ENCODE results near the gene FEM1A. TPM values are rescaled to one million over a fixed set of nuclear protein-coding genes. Genes with fewer than 3 reads are reported as not detected.

FEM1A gene
- total and polyA plus RNA-seq, 2 of the 13 experiments (the other 11 are each of a cell fraction or from before 2014, with no cell fraction given) = 3.2 to 10.8 TPM

- ChIA-PET CTCF (ENCODE audit: low intra/inter-chr PET ratio, low total read pairs) (no interaction called here), POLR2A (no interaction called here)
- Histone ChIP-seq H3K9ac (ENCODE audit: insufficient read depth, low read depth, low read length) (no peak overlapping the region), H3K27ac (ENCODE audit: extremely low read length, insufficient read depth, low read length) (no peak overlapping the region), H3K9me3 (ENCODE audit: low read length) (no peaks in the 10 kb centered on the region), H3K79me2 (ENCODE audit: insufficient read depth, low read length) (no peaks in the 10 kb centered on the region), H3K4me2 (ENCODE audit: low read depth, low read length) (no peak overlapping the region), H3K4me1 (ENCODE audit: insufficient read depth, low read length) (no peaks in the 10 kb centered on the region), H3K36me3 (replicated peaks in 1 of 2; ENCODE audit: control insufficient read depth in 1 of 2, insufficient read depth in 2 of 2, low read length in 2 of 2) (no peaks in the 10 kb centered on the region), H2AFZ (ENCODE audit: low read length) (no peak overlapping the region), H3K4me3 (replicated peaks in 1 of 3; ENCODE audit: insufficient read depth in 1 of 3, low read depth in 2 of 3, low read length in 3 of 3) (no peak overlapping the region), H4K20me1 (ENCODE audit: insufficient read depth, low read length) (peaks cover 2% of the 10 kb centered on the region), H3K27me3 (ENCODE audit: control insufficient read depth in 1 of 2, insufficient read depth in 2 of 2, low read length in 2 of 2) (peaks cover 0 to 11% of the 10 kb centered on the region in 2 experiments; a peak in 2 of 5 replicates)
- FAIRE-seq = no peak
- DNase-seq (ENCODE audit: low spot score) = no peak
- 3% methylated on average over 3 of the region's 3 CpGs for WGBS (ENCODE audit: low lambda C conversion rate)
- intact Hi-C loops (cut with micrococcal nuclease; ENCODE audit: unreplicated experiment) = no loop called here
- no TSS peak for BruUV-seq (replicated peaks)
- ATAC-seq = no peak
- in situ Hi-C loops (cut with HindIII; ENCODE audit: extremely low pct_ligation_motif_present, low pct_unique_long_range_greater_than_20kb) = no loop called here
- TF ChIP-seq MTF1 (CRISPR knock-in tag; IDR thresholded peaks at IDR 0.05) = no peak
- TF ChIP-seq CBX2 (IDR thresholded peaks at IDR 0.05; ENCODE audit: low read depth, low read length) = no peak
- TF ChIP-seq CBX2 (CRISPR knock-in tag; IDR thresholded peaks at IDR 0.05; ENCODE audit: low read depth) = no peak
- no peak for TF ChIP-seq HOXA3 (CRISPR knock-in tag; IDR thresholded peaks at IDR 0.05)
- no peak for TF ChIP-seq HDAC2 (CRISPR knock-in tag; IDR thresholded peaks at IDR 0.05)
- TF ChIP-seq GABPA (IDR thresholded peaks at IDR 0.05; ENCODE audit: low read depth, low read length) = no peak
- no peak for TF ChIP-seq GABPA (CRISPR knock-in tag; IDR thresholded peaks at IDR 0.05; ENCODE audit: low read depth)
- TF ChIP-seq MAX (IDR thresholded peaks at IDR 0.05) = no peak
- TF ChIP-seq GTF2F1 (IDR thresholded peaks at IDR 0.05; ENCODE audit: low read length) = no peak
- no peak for TF ChIP-seq ZNF234 (CRISPR knock-in tag; conservative IDR thresholded peaks at IDR 0.05)
- no peak for TF ChIP-seq MIXL1 (CRISPR knock-in tag; IDR thresholded peaks at IDR 0.05)
- no peak for TF ChIP-seq ZNF605 (CRISPR knock-in tag; IDR thresholded peaks at IDR 0.05)
- TF ChIP-seq, protein P1, sequence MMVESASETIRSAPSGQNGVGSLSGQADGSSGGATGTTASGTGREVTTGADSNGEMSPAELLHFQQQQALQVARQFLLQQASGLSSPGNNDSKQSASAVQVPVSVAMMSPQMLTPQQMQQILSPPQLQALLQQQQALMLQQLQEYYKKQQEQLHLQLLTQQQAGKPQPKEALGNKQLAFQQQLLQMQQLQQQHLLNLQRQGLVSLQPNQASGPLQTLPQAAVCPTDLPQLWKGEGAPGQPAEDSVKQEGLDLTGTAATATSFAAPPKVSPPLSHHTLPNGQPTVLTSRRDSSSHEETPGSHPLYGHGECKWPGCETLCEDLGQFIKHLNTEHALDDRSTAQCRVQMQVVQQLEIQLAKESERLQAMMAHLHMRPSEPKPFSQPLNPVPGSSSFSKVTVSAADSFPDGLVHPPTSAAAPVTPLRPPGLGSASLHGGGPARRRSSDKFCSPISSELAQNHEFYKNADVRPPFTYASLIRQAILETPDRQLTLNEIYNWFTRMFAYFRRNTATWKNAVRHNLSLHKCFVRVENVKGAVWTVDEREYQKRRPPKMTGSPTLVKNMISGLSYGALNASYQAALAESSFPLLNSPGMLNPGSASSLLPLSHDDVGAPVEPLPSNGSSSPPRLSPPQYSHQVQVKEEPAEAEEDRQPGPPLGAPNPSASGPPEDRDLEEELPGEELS (CRISPR knock-in tag; IDR thresholded peaks at IDR 0.05) = no peak
- no peak for TF ChIP-seq ZNF660 (CRISPR knock-in tag; IDR thresholded peaks at IDR 0.05; ENCODE audit: borderline replicate concordance, low read depth)
- TF ChIP-seq RBM22 (optimal IDR thresholded peaks at IDR 0.05; ENCODE audit: low read length) = no peak
- TF ChIP-seq, protein P2, sequence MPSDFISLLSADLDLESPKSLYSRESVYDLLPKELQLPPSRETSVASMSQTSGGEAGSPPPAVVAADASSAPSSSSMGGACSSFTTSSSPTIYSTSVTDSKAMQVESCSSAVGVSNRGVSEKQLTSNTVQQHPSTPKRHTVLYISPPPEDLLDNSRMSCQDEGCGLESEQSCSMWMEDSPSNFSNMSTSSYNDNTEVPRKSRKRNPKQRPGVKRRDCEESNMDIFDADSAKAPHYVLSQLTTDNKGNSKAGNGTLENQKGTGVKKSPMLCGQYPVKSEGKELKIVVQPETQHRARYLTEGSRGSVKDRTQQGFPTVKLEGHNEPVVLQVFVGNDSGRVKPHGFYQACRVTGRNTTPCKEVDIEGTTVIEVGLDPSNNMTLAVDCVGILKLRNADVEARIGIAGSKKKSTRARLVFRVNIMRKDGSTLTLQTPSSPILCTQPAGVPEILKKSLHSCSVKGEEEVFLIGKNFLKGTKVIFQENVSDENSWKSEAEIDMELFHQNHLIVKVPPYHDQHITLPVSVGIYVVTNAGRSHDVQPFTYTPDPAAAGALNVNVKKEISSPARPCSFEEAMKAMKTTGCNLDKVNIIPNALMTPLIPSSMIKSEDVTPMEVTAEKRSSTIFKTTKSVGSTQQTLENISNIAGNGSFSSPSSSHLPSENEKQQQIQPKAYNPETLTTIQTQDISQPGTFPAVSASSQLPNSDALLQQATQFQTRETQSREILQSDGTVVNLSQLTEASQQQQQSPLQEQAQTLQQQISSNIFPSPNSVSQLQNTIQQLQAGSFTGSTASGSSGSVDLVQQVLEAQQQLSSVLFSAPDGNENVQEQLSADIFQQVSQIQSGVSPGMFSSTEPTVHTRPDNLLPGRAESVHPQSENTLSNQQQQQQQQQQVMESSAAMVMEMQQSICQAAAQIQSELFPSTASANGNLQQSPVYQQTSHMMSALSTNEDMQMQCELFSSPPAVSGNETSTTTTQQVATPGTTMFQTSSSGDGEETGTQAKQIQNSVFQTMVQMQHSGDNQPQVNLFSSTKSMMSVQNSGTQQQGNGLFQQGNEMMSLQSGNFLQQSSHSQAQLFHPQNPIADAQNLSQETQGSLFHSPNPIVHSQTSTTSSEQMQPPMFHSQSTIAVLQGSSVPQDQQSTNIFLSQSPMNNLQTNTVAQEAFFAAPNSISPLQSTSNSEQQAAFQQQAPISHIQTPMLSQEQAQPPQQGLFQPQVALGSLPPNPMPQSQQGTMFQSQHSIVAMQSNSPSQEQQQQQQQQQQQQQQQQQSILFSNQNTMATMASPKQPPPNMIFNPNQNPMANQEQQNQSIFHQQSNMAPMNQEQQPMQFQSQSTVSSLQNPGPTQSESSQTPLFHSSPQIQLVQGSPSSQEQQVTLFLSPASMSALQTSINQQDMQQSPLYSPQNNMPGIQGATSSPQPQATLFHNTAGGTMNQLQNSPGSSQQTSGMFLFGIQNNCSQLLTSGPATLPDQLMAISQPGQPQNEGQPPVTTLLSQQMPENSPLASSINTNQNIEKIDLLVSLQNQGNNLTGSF (CRISPR knock-in tag; IDR thresholded peaks at IDR 0.05) = no peak
- TF ChIP-seq MEIS2 (CRISPR knock-in tag; IDR thresholded peaks at IDR 0.05) = no peak
- TF ChIP-seq BATF2 (CRISPR knock-in tag; IDR thresholded peaks at IDR 0.05) = no peak
- no peak for TF ChIP-seq ZSCAN20 (CRISPR knock-in tag; IDR thresholded peaks at IDR 0.05; ENCODE audit: borderline replicate concordance)
- no peak for TF ChIP-seq PCBP1 (IDR thresholded peaks at IDR 0.05; ENCODE audit: borderline replicate concordance, low read depth, low read length)
- no peak for TF ChIP-seq RFX1 (IDR thresholded peaks at IDR 0.05)
- no peak for TF ChIP-seq BRD4 (CRISPR knock-in tag; IDR thresholded peaks at IDR 0.05)
Measured at GRCh38 chr19:4774136-4774535, 17.4 kb upstream of the FEM1A start.
